Measurements from ENCODE around the gene INTS11.

INTS11 gene

DNA sequence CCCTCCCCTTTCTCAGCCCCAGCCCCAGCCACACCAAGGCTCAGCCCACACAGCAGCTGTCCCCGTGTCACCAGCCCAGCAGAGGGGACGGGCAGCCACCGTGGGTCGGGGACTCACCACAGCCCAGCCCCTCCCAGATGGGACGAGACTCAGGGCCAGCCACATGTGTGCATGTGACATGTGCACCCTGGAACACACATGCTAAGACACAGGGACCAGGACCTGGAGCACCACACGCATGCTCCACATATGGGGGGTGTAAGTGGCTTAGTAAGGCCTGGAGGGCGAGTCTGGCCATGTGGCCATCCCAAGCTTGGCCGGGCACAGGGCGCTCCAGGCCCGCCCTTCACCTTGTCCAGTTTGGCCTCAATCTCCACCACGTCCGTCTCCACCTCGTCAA, 20.7 kb downstream of the INTS11 start:
- DNase-seq (ENCODE audit: low read depth in 2 of 3, low spot score in 2 of 3): no peak

DNA sequence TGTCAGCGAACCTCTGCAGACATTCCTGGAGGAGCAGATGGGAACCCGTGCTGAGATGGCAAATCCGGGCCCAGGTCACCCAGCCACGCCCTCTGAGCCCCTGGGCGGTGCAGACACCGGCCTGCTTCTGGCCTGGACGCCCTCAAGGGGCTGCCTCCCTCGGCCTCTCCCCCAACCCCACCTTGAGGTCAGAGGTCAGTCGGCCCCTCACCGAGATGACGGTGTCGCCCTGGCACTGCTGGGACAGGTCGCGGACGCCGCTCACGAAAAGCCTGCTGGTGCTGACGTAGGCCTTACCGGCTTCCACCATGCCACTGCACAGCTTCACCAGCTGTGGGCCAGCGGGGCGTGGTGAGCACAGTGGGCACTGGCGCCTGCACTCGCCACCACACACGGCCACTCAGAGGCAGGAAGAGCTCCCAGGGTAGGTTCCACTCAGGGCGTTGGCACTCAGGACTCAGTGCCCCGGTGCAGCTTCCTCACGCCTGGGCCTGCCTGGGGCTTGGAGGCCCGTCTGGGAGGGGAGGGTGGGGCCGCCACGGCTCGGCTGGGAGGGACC, 21.4 kb downstream of the INTS11 start:
- DNase-seq (ENCODE audit: low read depth in 2 of 3, low spot score in 2 of 3): no peak

DNA sequence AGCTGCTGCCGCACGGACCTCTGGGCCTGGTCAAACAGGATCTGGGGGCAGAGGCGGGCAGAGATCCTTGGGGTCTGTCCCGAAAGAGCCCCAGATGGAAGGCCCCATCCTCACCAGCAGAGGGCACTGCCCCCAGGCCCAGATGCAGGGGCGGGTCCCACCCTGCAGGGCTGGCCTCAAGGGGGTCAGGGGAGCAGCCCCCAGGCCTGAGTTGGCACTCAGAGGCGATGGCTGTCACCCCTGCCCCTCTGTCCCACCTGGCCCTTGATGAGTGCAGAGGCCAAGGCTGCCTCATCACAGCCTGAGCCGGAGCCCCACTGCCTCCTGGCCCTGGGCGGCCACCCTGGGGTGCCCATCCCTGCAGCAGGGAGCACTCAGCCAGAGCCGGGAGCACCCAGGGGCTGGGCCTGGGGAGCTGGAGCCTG, 22.4 kb downstream of the INTS11 start:
- DNase-seq (ENCODE audit: low read depth in 2 of 3, low spot score in 2 of 3): no peak

DNA sequence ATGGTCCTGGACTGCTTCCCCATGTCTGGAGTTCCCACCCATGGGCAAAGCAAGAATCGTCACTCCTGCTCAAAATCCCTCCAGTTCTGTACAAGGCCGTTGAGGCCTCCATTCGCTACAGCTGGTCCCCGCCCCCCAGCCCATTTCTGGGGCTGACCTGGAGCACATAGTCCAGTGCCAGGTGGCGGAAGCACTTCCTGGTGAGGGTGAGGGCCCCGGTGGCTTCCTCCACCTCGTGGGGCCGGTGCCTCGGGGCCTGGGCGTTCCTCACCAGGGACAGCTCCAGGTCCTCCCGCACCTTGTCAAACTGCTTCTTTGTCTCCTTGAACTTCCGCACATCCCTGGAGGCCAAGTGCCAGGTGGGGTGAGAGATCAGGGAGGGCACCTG, 24.1 kb downstream of the INTS11 start:
- no peak for DNase-seq (ENCODE audit: low read depth in 2 of 3, low spot score in 2 of 3)

DNA sequence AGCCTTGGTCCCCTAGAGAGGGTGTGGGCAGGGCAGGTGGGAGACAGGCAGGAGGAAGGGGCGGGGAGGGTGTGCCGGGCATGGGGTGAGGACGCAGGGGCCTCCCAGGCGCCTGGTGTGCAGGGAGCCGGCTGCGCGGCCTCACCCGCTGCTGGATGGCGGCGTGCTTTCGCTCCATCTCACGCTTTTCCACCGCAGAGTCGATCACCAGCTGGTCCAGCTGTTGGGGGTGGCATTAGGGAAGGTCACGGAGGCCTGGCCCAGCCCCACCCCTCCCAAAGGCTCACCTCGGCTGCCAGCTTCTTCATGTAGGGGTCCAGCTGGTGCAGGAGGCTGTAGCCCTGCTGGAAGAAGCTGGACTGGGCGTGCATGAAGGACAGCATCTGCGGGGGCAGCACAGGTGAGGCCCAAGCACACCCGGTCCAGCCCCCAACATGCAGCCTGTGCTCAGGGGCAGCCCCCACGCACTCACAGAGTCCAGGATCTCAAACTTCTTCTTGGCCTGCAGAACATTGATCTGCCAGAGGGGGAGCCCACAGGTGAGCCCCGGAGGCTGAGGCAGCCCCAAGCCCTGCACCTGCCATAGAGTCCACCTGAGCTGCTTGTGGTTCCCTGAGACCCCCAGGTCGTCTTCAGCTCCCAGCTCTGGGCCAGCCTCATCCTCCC, 24.6 kb downstream of the INTS11 start:
- no peak for DNase-seq (ENCODE audit: low read depth in 2 of 3, low spot score in 2 of 3)

DNA sequence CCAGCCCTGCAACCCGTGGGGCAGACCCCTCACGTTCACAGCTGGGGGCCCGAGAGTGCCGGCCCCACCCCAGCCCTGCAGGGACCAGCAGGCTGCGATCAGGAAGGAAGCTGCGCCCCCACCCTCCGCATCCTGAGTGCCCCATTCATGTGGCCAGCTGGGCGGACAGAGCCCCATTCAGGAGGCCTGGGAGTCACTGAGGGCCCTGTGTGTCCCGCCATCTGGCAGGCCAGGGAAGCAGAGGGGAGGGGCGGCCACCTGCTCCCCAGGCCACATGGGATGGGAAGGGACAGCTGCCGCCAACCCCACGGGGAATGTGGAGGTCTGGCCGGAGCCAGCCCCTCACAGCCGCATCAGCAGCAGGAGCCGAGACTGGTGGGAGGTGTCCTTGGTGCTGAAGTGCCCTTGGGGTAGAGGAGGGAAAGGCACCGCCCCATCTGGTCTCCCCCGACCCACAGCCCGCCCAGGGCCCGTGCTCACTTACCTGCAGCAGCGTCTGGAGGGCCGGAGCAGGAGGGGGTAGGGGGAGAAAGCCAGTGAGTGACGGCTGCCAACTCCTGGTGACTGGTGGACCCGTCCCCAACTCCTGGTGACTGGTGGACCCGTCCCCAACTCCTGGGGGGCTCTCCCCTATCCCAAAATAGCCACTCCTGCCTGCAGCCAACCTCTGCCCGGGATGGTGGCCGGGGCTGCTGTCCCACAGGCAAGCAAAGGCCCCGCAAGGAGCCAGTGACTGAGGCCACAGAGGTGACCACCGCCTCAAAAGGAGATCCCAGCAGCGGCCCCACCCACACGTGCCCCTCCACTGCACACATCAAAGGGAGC, 25.4 kb downstream of the INTS11 start:
- DNase-seq (ENCODE audit: low read depth in 2 of 3, low spot score in 2 of 3): no peak

DNA sequence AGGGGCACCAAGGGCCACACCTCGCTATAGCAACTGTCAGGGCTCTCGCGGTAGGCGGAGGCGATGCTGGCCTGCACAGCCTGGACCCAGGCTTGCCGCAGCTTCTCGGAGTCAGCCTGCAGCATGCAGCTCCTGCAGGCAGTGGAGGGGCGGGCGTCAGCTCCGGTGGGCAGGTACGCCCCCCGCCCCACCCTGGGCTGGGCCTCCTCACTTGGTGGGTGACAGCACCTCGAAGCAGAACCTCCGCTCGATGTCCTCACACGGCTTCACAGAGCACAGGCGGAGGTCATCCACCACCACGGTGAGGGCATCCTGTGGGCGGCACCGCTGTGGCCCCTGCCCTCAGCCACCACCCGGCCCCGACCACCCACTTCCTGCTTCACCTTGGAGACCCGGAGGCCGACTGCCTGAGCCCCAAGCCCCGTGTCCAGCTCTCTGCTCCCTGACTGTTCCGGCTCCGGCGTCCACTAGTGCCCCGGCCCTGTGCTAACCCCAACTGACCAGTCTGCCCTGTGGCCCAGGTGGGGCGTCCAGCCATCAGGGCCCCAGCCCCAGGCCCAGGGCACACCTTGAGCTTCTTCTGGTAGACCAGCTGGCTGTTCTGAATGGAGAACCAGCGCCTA, 26.5 kb downstream of the INTS11 start:
- DNase-seq (ENCODE audit: low read depth in 2 of 3, low spot score in 2 of 3): no peak

DNA sequence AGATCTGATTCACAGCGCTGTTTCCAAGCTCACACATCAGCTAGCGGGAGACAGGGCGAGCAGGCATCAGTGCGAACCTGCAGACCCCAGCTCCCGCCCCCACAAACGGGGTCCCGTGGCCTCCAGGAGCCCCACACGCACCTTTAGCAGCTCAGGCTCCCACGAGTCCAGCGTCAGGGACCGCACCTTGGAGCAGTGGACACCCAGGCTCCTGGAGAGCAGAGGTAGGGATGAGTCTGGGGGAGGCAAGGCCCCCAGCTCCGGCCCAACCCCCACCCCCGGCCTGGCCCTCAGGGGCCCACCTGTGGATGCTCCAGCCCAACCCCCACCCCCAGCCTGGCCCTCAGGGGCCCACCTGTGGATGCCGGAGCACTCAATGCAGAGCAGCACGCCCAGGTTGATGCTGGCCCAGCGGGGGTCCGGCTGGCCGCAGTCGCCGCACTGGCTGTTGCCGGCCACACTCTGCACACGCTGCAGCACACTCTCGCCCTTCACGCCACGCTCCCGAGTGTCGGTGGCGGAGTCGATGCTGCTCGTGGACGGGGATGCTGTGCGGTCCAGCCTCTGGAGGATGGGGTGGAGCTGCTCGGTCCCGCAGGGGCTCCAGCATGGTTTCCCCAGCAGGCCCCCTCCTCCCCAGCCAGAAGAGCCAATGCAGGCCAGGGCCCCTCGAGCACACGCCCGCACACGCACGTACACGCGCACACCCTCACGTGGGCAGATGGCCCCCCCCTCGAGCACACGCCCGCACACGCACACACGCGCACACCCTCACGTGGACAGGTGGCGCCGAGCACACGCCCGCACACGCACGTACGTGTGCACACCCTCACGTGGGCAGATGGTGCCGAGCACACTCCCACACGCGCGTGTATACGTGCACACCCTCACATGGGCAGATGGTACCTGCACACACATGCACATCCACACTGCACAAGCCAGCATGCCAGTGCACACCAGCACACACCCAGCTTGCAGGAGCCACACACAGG, 28.1 kb downstream of the INTS11 start:
- DNase-seq (ENCODE audit: low read depth in 2 of 3, low spot score in 2 of 3): no peak

DNA sequence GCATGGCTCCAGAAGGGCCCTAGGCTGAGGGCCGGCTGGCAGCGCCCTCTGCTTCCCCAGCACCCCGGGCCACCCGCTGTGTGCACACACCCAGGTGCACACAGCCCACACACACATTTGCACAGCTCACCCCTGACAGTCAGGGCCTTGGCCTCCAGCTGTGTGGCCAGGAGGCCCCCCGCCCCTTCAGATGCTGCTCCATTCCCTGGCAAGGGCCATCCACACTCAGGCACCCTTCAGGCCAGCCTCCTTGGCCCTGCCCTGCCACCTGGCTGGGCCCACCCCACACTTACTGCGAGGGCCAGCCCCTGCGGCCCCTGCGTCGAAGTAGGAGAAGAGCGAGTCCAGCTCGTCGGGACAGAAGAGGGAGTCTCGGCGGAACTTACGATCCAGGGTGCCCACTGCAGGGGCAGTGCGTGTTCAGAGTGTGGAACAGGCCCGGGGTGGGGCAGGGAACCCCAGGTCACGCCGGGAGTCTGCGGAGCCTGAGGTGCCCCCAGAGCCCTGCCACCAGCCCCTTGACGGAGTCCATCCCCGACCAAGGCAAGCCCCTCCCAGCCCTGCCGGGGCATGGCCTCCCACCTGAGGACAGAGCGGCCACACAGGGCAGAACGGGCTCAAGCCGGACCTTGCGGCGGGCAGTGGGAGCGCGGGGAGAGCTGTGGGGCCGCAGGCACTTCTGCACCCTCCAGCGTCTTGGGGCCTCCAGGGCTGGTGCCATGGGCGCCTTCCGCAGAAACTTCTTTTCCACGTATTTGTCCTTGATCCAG, 29.1 kb downstream of the INTS11 start:
- DNase-seq (ENCODE audit: low read depth in 2 of 3, low spot score in 2 of 3): no peak

DNA sequence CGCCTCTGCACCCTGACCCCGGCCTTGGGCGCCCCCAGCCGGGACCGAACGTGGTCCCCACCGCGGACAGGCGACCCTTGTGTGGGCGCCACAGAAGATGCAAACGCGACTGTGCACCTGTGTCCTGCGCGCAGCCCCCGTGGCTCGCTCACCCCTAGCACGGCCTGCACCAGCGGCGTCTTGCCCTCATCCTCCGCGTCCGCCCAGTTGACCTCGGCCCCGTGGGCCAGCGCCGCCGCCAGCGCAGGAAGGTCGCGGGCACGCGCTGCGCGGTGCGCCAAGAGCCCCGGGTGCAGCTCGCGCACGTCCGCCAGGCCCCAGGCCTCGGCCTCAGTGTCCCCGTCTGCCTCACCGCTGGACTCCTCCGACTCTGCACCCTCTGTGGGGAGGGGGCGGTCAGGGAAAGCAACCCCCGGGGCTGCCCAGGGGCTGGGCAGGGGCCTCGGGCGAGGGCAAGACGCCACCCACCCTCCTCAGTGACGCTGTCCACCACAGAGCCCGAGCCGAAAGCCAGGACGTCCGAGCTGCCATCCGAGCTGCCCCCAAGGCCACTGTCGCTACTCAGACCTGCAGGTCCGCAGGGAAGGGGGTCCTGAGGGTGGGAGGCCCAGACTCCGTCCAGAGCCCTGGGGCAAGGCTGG, 30.1 kb downstream of the INTS11 start:
- DNase-seq (ENCODE audit: low read depth in 2 of 3, low spot score in 2 of 3): no peak

DNA sequence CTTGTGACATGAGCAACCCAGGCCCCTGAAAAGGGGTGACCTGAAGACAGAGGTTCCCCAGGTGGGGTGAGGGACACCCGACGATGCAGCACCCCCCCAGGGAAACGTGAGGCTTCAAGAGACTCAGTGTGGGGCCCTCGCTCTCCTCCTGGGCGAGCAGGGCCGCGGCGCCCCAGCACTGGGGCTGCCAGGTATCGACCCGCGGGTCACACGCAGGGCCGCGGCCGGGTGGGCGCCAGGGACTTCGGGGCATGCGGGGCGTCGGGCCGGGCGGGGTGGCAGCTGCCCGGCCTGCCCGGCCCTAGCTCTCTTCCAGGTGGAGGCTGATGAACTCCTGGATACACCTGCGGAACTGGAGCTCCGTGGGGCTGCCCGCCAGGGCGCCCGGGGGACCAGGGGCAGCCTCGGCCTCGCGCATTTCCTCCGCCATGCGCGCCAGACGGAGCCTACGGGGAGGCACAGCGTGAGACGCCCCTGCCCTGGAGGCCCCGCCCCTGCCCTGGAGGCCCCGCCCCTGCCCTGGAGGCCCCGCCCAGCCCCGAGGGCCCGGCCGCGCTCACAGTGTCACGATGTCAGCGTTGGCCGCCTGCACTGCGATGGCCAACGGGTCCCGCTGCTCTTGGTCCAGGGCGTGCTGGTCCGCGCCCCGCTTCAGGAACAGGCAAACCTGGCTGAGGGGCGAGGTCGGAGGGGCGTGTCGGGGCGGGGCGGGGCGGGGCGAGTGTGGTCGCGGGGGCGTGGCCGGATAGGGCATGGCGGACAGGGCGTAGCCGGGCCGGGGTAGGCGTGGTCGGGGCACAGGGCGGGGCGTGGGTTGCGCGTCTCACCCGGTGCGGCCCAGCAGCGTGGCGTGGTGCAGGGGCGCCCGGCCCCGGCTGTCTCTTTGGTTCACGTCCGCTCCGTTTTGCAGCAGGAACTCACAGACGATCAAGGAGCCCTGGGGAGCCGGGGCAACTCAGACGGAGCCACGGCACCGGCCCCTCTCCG, 30.9 kb downstream of the INTS11 start:
- no peak for DNase-seq (ENCODE audit: low read depth in 2 of 3, low spot score in 2 of 3)

DNA sequence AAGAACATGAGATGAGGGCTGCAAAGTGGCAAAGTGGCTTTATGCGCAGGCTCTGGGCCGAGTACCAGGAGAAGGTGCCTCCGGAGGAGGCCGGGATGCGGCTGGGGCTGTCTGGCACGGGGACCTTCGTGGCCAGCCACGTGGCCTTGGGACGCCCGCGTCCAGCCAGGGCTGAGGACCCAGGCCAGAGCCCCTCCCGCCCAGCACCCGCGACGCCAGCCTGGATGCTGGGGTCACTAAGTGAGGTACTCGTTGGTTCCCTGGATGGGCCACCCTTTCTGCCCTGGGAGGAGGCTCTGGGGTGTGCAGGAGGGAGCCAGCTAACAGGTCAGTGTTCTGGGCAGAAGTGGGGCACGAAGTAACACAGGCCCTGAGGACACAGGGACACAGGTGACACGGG, 31.6 kb downstream of the INTS11 start:
- DNase-seq (ENCODE audit: low read depth in 2 of 3, low spot score in 2 of 3): no peak

DNA sequence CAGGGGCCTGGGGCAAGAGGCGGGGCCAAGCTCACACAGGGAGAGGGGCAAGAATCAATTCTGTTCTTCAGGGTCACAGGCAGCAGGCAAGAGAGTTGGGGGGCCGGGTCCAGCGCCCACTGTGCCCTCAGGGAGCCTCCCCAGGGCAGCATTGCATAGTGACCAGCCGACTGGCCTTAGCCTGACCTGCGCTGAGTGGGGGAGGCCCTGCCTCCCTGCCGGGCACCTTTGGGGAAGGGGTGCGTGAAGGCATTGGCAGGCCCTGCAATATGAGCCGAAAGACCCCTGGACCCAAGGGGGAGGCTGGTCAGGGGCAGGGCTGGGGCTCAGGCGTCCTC, 32.0 kb downstream of the INTS11 start:
- DNase-seq (ENCODE audit: low read depth in 2 of 3, low spot score in 2 of 3): no peak

DNA sequence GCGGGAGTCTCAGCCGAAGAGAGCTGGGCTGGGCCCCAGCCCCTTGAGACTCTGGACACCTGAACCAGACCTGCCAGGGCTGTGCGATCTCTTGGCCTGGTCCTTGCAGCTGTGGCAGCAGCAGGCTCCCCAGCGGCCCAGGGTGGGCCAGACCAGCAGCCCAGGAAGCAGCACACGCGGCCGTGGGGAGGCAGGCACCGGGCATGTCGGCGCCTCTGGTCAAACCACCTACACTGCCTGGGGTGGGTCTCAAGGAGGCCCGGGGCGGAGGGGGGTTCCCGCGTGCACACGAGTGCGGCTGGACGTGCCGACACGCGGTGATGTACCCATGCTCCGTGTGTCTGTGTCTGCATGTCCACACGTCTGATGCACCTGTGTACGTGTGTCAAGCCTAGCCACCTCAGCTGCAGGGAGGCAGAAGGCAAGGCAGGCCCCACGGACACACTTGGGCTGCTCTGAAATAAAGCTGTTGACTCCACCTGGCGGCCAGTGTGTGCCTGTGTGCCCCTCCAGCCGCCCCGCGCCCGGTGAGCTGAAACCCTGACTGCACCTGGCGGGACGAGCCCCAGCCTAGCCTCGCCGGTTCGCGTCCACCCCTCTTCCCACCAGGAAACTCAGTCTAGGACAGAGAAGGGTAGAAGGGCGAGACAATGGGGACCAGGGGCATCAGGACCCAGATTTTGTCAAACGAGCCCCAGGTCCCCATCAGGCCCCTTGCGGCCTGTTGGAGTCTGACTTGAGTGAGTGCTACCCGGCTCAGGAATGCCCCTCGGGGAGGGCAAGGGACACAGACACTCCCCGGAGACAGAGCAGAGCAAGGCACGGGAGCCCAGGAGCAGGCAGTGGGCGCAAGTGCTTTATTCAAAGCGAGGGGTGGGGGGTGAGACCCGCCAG, 32.7 kb downstream of the INTS11 start:
- no peak for DNase-seq (ENCODE audit: low read depth in 2 of 3, low spot score in 2 of 3)

DNA sequence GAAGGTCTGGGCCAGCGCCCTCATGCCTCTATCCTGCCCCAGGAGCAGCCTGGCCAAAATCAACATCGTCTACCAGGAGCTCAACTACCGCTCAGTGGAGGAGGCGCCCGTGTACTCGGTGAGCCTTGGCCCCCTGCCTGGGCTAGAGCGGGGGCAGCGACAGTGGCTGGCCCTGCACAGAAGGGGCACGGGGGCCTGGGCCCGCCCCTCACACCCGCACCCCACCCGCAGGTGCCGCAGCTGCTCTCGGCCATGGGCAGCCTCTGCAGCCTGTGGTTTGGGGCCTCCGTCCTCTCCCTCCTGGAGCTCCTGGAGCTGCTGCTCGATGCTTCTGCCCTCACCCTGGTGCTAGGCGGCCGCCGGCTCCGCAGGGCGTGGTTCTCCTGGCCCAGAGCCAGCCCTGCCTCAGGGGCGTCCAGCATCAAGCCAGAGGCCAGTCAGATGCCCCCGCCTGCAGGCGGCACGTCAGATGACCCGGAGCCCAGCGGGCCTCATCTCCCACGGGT, 33.4 kb downstream of the INTS11 start:
- DNase-seq (ENCODE audit: low read depth in 2 of 3, low spot score in 2 of 3): no peak

DNA sequence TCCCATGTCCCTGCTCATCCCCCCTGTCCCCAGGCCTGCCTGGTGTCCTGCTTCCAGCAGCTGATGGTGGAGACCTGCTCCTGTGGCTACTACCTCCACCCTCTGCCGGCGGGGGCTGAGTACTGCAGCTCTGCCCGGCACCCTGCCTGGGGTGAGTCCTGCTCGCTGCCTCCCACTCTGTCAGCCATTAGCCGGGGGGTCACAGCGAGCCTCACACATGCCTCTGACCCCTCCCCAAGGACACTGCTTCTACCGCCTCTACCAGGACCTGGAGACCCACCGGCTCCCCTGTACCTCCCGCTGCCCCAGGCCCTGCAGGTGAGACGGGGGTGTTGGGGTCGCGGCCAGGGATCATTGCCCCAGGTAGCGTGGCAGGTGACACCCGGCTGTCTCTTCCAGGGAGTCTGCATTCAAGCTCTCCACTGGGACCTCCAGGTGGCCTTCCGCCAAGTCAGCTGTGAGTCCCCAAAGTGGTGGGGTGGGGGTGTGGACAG, 34.2 kb downstream of the INTS11 start:
- DNase-seq (ENCODE audit: low read depth in 2 of 3, low spot score in 2 of 3): no peak

All from activated CD8-positive, alpha-beta memory T cell treated with anti-CD3 and anti-CD28 coated beads for 48 hours (primary cell).